HepG2 (cell line): ENCODE results near the gene ATG16L1.

Source experiments
- CTCF ChIP-seq: sonication (generic); formaldehyde crosslinking; IDR thresholded peaks from 2 replicates; pipeline ENCODE4 v1.5.0; 2020; ENCODE audit warnings: mild to moderate bottlenecking, missing genetic modification reagents, moderate library complexity
- ELF1 ChIP-seq: sonication (generic); formaldehyde crosslinking; IDR thresholded peaks from 2 replicates; pipeline ENCODE4 v1.4.0; 2020; ENCODE audit warnings: missing genetic modification reagents
- HDAC2 ChIP-seq: sonication (generic); formaldehyde crosslinking; IDR thresholded peaks from 2 replicates; pipeline ENCODE4 v1.4.0; 2020; ENCODE audit warnings: missing genetic modification reagents
- NFYC ChIP-seq: IDR thresholded peaks from 2 replicates; pipeline ENCODE4 v1.6.1; 2016; ENCODE audit warnings: missing genetic modification reagents, missing compliant biosample characterization
- NR2F1 ChIP-seq, 2 experiments: fragments of 450-650 bp in 1 of 2; formaldehyde crosslinking in 1 of 2; IDR thresholded peaks; 2 replicates each; pipeline versions ENCODE4 v1.5.0 to v1.6.1; 2016 to 2020; ENCODE audit warnings: mild to moderate bottlenecking in 1 of 2, missing compliant biosample characterization in 1 of 2, missing genetic modification reagents in 1 of 2, moderate library complexity in 1 of 2
- POLR2A ChIP-seq, 2 experiments: IDR thresholded peaks; 2 replicates each; pipeline ENCODE4 v1.6.1; 2011; ENCODE audit warnings: low read depth in 2 of 2, low read length in 2 of 2, mild to moderate bottlenecking in 1 of 2, moderate library complexity in 1 of 2; ENCODE audit not compliant: insufficient read depth in 1 of 2
- TBP ChIP-seq: sonication (generic); formaldehyde crosslinking; IDR thresholded peaks from 2 replicates; pipeline ENCODE4 v1.5.0; 2020; ENCODE audit warnings: missing genetic modification reagents
- USF2 ChIP-seq, 2 experiments: sonication (generic) in 1 of 2; formaldehyde crosslinking in 1 of 2; IDR thresholded peaks; 2 replicates each; pipeline versions ENCODE4 v1.5.1 to v1.6.1; 2011 to 2020; ENCODE audit warnings: borderline replicate concordance in 1 of 2, low read depth in 1 of 2, low read length in 1 of 2, mild to moderate bottlenecking in 1 of 2, missing genetic modification reagents in 1 of 2, moderate library complexity in 1 of 2
- ZZZ3 ChIP-seq: sonication (generic); formaldehyde crosslinking; IDR thresholded peaks from 2 replicates; pipeline ENCODE4 v1.4.0; 2020; ENCODE audit warnings: missing genetic modification reagents, mild to moderate bottlenecking, borderline replicate concordance

- TF ChIP-seq HDAC2 (no peak), TBP (CRISPR knock-in tag) (no peak), ELF1 (CRISPR knock-in tag) (no peak), NFYC (CRISPR knock-in tag) (no peak), CTCF (no peak), USF2 (IDR thresholded peaks at IDR 0.05; ENCODE audit: low read depth, low read length) (no peak), USF2 (CRISPR knock-in tag; IDR thresholded peaks at IDR 0.05; ENCODE audit: borderline replicate concordance) (no peak), NR2F1 (CRISPR knock-in tag; IDR thresholded peaks at IDR 0.05) (no peak), ZZZ3 (CRISPR knock-in tag) (no peak), POLR2A (IDR thresholded peaks at IDR 0.05; ENCODE audit: insufficient read depth in 1 of 2, low read depth in 2 of 2, low read length in 2 of 2) (no peak)
These were observed 17.2 kb upstream of the ATG16L1 start for GRCh38 chr2:233234264-233234663.
